ENCODE measurements around the gene RIC3.
A peak's percentile ranks its signal among the peaks of the same experiment; 100 is the strongest.

The RIC3 gene

DNA sequence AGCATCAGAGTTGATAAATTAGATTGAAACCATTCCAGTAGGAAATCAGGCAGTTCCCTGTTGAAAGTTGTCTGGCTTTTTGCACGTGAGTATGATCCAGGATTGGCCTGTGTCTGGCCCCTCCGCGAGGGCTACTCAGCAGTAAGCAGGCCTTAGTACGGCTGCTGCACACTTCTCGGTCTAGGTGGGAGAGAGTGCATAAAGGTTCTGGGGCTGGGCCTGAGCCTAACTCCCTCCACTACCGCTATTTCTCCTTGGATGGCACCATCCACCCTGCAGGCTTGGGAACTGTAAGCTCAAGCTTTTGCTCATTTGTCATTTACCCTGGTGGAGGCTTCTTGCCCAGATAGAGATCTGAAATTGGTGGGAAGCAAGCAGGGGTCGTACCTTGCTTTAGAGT lies 65.9 kb downstream of the RIC3 start:
- no peak for DNase-seq (ENCODE audit: low spot score)

DNA sequence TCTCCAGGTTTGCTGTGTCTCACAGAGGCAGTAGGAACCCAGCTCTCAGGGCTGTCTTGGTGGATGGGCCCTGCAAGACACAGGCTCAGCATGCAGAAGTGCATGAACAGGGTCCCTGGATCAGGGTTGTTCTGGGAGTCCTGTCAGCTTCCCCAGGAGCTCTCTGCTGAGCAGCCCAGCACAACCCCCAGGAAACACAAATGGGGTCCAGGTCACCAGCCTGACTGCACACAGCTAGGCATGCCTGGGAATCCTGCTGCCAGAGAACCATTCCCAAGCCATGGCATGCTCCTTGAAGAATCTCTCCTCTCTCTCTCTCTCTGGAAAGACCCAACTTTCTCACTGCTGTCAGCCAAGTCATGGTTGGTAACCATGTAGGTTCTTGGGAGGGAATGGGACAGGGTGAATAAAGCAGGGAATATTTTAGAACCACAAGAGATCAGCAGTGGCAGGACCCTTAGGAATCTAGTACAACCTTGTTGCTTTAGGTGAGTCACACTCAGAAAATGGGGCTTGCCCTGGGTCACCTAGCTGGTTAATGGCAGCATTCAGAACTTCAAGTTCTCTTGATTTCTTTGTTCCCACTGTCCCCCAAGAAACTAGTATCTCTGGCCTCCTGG lies 66.4 kb downstream of the RIC3 start:
- DNase-seq (ENCODE audit: low spot score): no peak

DNA sequence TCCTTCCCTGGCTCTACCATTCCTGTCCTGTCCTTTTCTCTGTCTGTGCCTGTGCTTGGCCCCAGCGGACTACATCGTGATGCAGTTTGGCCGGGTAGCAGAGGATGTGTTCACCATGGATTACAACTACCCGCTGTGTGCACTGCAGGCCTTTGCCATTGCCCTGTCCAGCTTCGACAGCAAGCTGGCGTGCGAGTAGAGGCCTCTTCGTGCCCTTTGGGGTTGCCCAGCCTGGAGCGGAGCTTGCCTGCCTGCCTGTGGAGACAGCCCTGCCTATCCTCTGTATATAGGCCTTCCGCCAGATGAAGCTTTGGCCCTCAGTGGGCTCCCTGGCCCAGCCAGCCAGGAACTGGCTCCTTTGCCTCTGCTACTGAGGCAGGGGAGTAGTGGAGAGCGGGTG lies 67.4 kb downstream of the RIC3 start:
- DNase-seq (ENCODE audit: low spot score): no peak

DNA sequence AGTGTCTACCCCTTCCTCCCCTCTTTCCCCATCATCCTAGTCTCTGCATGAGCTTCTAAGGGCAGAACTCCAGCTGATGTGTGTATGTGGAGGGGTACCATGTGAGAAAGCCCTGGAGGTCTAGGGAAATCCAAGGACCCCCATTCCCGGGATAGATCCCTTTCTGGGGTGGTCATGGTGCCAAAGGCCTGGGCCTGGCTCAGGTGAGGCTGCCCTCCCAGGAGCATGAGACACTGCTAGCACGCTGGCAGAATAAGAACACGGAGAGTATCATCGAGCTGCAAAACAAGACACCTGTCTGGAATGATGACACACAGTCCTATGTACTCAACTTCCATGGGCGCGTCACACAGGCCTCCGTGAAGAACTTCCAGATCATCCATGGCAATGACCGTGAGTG lies 68.2 kb downstream of the RIC3 start:
- DNase-seq (ENCODE audit: low spot score): no peak

DNA sequence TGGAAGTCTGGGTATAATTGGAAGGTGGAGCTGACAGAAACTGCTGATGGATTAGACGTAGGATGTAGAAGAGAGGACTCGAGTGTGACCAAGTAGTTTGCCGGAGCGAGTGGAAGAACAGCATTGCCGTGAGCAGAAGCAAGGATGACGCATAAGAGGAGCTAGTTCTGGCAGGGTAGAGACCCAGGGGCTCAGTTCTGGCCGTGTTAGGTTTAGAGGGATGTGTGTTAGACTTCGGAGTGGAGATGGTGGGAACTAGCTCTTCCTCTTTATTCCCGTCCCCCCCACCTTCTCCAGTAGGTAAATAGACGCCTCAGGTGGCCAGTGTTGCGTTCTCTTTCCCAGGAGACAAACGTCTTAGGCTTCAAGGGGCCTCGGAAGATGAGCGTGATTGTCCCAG lies 68.7 kb downstream of the RIC3 start:
- DNase-seq (ENCODE audit: low spot score): no peak

DNA sequence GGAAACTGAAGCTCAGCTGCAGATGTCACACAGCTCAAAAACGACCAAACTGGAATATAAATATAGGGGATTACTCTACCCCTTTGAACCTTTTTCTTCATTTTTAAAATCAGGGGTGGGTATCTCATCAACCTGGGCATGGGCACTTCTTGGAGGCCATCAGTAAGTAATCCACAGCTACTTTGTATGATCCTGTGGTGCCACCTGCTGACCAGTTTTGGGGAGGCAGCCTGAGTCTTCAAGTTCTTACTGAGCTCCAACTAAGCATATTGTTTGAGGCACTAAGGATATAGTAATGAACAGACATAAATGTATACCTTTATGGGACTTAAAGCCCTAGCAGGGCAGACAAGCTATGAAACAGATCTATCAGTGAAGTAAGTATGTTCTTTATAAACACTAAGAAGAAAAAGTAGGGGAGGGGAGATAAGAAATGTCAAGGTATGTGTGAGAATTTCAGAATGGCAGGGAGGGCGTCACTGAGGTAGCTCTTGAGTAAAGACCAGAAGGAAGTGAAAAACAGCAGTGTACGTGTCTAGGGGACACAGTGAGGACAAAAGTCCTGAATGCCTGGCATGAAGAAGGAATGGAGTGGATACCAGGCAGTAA lies 69.4 kb downstream of the RIC3 start:
- DNase-seq (ENCODE audit: low spot score): peak; percentile 61

DNA sequence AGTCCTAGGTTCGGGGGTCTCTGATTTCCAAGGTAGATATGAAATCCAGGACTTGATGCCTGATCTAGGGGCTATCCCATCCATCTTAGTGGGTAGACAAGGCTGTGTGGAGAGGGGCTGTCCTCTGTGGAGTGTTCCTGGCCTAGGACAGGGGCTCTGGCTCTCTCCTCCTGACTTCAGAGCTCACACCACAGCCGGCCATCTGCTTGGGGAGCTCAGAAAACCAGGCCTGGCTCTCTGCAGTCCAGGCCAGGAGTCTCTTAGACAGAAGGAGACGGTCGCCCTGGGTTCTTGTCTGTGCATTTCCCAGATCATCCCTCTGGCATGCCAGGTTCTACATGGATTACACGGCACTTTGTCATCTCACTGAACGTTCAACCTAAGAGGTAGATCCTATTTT lies 69.9 kb downstream of the RIC3 start:
- DNase-seq (ENCODE audit: low spot score): no peak

DNA sequence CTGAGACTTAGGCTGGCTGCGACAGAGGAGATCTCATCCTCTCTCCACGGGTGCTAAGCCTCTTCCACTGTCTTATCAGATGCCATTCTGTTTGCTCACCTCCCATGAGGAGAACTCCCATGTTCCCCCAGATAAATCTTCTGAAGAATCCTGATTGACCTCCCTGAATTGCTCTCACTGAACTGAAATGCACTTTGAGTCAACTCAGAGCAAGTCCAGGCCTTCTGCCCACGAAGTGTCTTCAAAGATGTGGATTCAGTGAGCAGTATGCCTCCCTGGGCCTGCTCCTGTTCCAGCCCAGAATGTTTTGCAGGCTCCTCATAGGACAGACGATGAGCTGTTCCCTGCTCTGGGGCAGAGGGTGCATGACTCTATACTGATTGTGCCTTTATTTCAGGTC lies 70.5 kb downstream of the RIC3 start:
- DNase-seq (ENCODE audit: low spot score): no peak

DNA sequence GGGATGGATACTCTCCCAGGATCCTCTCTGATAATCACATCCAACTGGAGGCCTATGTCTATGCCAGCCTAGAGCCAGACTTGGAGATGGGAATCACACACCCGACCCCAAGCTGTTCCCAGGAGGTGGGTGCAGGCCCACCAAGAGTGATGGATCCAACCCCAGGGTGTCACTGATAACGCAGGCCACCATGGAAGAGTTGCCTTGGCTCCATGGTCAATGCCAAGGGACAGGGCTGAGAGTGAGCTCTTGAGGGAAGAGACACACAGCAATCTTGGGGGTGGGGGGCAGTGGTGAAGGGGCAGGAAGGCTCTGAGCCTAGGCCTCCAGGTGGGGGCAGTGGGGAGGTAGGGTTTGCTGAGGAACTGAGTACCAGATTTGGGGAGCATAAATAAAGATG lies 70.9 kb downstream of the RIC3 start:
- no peak for DNase-seq (ENCODE audit: low spot score)

DNA sequence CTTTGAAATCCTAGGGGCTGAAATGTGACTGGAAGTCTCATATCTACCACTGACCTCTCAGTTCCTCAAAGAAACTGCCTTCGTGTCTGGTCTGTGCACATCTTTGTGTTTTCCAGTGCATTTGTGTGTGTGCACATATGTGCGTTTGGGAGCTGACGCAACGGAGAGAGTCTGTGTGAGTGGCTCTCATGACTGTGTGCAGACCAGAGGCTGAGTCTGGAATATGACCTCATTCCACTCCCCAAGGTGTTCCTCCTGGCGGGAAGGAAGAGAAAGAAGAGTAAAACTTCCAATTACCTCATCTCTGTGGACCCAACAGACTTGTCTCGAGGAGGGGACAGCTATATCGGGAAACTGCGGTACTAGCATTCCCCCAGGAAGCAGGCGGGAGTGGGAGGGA lies 71.4 kb downstream of the RIC3 start:
- DNase-seq (ENCODE audit: low spot score): no peak

DNA sequence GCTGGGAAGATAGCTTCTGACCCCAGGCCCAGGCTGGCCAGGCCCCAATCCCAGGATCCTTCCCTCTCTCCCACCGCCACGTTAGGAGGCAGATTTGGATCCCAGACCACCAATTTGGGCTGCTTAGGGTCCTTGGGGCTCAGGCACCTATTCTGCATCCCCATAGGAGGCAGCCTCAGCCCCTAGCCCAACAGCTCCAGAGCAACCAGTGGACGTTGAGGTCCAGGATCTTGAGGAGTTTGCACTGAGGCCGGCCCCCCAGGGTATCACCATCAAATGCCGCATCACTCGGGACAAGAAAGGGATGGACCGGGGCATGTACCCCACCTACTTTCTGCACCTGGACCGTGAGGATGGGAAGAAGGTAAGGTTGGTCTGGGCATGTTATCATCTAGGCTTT lies 71.8 kb downstream of the RIC3 start:
- DNase-seq (ENCODE audit: low spot score): no peak

DNA sequence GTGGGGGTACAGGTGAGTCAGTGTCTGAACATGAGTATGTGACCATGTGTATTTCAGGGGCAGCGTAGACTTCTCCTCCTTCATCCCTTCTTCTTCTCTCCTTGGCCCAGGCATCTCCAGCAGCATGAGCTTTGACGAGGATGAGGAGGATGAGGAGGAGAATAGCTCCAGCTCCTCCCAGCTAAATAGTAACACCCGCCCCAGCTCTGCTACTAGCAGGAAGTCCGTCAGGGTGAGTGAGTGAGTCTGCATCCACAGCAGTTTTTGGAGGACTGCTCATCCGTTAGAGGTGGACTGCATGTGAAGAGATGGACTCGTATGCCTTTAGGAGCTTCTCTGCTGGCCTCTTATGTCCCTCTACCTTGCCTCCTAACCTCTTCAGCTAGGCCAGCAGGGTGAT lies 72.2 kb downstream of the RIC3 start:
- DNase-seq (ENCODE audit: low spot score): no peak

DNA sequence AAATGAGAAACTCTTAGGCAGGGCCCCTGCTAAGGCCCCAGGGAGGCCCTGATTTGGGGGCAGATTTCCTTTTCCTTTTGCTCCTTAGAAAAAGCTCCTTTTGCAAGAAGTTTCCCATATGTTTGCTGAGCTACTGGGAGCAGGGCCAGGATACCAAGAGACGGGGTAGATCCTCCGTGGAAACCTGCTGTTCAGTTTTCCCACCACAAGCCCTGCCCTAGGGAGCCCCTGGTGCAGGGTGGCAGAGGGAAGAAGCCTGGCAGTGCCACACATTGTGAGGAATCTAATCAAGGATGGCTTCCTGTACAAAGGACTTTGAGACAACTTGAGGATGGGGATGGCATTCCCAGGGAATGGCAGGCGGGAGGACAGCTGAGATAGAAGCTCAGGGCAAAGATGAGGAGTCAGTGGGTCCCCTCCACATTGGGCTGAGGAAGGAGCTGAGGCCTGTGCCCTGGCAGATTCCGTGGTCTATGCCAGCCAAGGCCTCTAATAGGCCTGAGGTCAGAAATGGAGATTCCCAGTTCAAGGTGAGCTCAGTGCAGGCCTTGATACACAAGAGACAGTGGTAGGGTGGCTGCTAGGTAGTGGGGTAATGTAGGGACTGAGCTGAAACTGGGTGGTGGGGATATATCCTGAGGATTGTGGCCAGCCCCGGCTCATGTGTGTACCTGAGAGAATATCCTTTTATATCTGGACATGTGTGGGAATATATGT lies 72.9 kb downstream of the RIC3 start:
- no peak for DNase-seq (ENCODE audit: low spot score)

DNA sequence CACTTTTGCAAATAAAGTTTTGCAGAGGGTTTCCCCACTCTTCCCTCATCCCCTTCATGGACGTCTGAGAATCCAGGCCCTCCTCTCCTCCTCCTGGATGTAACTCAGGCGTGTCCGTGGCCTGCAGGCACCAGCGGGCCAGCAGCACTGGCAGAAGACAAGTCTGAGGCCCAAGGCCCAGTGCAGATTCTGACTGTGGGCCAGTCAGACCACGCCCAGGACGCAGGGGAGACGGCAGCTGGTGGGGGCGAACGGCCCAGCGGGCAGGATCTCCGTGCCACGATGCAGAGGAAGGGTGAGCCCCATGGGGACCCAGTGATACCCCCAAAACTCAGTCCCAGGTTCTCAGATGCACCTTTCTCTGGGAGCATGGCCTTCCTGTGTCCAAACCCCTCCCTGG lies 73.5 kb downstream of the RIC3 start:
- DNase-seq (ENCODE audit: low spot score): no peak

DNA sequence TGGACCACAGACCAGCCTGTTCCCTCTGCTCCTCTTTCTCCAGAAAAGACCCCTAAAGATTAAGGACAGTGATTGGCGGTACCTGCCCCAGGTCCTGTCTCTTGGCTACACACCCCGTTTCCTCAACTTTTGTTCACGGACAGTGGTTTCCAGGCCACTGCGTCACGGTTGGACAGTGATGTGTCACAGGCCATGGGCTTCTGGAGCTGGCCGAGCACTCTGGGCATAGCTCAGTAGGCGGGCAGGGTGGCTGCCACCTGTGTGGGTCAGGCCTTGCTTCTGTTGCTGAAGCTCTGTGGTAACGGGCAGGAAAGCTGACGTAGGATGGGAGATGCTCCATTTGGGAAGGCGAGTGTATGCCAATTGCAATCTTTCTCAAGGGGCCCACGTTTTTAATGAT lies 74.2 kb downstream of the RIC3 start:
- DNase-seq (ENCODE audit: low spot score): no peak

DNA sequence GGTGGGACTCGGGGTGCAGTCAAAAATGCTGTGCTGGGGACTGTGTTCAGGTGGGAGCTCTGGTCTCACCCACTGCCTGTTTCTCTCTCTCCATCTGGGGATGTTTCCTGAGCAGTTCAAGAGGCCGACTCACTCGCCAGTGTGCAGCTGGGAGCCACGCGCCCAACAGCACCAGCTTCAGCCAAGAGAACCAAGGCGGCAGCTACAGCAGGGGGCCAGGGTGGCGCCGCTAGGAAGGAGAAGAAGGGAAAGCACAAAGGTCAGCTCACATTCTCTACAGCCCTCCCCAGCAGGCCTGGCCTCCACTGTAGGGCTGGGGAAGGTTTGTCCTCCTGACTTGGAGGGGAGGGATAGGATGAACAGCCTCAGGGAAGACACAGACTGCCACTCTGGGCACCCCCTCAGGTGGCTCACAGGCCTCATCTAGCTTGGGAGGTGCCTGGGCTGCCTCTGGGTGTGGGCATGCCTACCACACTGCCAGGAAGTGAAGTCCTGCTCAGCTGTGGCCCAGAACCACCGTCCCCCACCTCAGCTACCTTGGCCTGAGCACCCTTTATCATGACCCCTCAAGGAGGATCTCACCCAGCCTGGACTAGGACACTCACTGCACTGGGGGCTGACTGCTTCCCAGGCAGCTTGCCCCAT lies 74.8 kb downstream of the RIC3 start:
- no peak for DNase-seq (ENCODE audit: low spot score)

DNA sequence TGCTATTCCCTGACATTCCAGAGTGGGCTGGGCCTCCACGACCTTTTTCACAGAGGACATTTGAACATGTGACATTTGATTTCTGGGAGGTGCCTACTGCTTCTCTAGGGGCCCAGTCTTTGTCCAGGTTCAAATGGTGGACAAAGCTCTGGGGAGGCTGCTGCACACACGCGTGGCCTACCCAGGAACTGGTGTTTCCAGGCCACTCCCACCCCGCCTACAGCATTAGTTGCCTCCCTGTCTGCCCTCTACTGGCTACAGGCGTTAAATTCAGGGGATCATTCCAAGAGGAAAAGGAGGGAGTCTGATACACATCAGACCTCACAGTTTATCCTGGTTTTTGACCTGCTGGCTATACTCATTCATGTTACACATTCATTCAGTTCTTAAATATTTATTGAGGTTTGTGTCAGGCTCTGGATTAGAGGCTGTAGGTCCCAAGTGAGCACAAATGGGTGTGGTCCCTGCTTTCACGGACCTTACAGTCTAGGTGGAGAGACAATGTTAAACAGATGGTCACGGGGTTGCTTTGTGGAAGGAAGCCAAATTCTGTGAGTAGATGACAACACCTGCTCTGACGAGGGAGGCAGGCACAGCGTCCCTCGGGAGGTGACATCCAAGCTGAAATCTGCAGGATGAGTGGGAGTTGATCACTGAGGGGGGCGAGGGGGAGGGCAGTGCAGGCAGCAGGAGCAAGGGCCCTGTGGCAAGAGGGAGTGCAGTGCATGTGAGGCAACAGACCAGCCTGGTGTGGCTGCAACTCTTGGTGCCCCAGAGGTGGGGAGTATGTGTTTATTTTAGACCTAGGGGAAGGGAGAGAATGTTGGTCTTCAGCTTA lies 76.0 kb downstream of the RIC3 start:
- DNase-seq (ENCODE audit: low spot score): peak; percentile 85

DNA sequence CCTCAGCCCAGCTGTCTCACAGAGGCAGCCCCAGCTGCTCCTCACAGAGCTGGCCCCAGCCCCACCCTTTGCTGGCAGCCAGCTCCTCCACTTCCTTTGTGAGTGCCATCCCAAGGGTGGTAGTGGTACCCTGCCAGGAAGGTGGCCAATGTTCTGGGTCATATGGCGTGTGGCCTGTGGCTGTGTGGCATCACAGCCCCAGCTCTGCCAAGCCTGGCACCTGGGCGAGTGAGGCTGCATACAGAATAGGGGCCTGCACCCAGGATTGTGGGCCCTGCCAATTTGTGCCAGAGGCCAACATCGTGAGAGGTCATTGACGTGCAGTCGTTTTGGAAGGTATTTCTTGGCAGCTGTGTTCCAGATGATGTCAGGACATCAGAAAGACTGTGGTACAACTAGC lies 77.1 kb downstream of the RIC3 start:
- DNase-seq (ENCODE audit: low spot score): no peak

DNA sequence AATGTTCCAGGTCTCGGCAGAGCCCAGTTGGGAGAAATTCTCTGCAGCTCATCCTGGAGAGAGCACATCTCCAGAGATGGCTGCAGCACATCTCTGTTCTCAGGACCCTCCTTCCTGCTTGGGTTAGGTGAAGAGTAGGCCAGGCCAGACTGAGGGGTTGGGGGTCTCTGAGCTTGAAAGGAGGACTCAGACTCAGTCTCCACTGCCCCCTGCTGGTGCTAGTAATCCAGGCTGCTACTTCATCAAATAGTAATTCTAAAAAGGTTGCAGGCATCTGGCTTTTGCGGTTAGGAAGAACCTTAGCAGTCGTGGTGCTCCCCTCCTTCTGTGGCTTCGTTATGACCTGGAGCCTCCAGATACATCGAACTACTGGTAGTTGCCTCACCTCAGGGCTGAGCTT lies 78.1 kb downstream of the RIC3 start:
- DNase-seq (ENCODE audit: low spot score): peak; percentile 42

DNA sequence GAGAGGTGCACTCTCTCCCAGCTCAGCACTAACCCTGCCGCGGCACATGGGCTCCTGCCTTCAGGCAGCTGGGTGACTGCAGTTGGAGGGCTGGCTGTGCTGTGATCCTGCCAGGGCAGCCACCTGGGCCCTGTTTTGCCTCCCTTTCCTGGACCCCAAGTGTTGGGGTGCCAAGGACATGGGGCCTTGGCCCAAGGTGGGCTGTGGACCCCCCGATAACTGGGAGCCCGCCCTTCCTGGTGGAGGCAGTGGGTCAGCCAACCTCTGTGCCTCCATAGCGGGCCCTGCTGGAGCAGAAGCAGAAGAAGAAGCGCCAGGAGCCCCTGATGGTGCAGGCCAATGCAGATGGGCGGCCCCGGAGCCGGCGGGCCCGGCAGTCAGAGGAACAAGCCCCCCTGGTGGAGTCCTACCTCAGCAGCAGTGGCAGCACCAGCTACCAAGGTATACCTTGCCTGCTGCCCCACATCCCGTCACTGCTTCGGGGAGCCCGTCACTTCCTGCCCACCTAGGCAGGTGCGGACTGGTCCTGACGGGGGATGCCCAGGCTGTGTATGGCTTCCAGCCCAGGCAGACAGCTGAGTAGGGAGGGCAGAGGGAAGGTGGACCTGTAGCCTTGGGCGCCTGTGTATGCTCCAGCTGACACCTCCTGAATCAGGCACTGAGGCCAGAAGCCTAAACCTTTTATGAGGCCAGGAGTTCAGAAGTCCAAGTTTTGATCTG lies 78.9 kb downstream of the RIC3 start:
- DNase-seq (ENCODE audit: low spot score): no peak

DNA sequence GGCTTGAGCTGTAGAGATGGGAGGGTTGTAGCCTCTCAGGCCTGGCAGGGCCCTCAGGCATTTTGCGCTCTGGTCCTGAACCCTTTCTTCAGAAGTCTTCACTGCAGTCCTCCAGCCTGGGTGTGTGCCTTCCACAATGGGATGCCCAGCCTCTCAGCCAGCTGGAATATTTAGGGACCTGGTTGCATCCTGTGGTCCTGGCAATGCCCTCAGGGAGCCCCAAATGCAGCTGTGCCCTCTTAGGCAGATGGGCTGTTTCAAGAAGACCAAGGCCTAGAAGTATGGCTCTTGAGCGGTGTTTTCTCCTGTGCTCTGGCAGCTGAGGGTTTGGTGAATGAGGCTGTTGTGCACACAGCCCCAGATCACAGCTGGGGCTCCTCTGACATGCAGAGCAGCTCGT lies 81.1 kb downstream of the RIC3 start:
- DNase-seq (ENCODE audit: low spot score): no peak

DNA sequence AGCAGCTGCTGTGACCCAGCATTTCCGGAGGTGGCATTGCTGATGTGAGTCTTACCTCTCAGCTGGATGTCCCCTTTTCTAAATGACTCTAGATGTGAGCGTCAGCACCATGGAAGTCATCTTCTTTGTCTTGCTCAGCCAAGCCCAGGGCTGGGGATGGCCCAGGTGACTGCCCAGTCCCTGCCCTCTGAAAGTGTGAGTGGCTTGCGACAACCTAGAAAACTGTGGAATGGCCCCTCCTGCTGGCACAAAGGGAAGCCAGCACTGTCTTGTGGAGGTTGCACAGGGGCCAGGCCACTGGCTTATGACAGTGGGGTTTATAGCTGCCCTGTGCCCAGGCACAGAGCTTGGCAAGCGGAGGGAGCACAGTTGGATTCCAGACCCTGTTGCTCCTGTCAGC lies 81.6 kb downstream of the RIC3 start:
- DNase-seq (ENCODE audit: low spot score): no peak
